Measurements from ENCODE around the gene HRAS.

GRCh38 chr11:492427-493226, 42.7 kb downstream of the HRAS start:
- TF ChIP-seq, protein P1, sequence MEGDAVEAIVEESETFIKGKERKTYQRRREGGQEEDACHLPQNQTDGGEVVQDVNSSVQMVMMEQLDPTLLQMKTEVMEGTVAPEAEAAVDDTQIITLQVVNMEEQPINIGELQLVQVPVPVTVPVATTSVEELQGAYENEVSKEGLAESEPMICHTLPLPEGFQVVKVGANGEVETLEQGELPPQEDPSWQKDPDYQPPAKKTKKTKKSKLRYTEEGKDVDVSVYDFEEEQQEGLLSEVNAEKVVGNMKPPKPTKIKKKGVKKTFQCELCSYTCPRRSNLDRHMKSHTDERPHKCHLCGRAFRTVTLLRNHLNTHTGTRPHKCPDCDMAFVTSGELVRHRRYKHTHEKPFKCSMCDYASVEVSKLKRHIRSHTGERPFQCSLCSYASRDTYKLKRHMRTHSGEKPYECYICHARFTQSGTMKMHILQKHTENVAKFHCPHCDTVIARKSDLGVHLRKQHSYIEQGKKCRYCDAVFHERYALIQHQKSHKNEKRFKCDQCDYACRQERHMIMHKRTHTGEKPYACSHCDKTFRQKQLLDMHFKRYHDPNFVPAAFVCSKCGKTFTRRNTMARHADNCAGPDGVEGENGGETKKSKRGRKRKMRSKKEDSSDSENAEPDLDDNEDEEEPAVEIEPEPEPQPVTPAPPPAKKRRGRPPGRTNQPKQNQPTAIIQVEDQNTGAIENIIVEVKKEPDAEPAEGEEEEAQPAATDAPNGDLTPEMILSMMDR (IDR thresholded peaks at IDR 0.05): no peak
- no peak for TF ChIP-seq POLR2A (IDR thresholded peaks at IDR 0.05)

Measured in esophagus squamous epithelium (tissue), 4 donors.